Neuronal stem cell (in vitro differentiated cells): Measurements from ENCODE around the gene FLT3LG. TPM values are rescaled to one million over a fixed set of nuclear protein-coding genes. Genes with fewer than 3 reads are reported as not detected.

Experiments used
- DNase-seq: peaks from one replicate; pipeline ENCODE4 v3.0.0-alpha.2; 2013; ENCODE audit warnings: low spot score
- H2AFZ ChIP-seq: one replicate; pipeline ENCODE4 v1.6.1; 2013; ENCODE audit warnings: mild to moderate bottlenecking, low read length, inconsistent platforms
- H2AK5ac ChIP-seq: 2 replicates; pipeline ENCODE4 v1.6.1; 2013; ENCODE audit warnings: low read depth, mild to moderate bottlenecking, inconsistent platforms, low read length, moderate library complexity, mixed read lengths
- H2BK120ac ChIP-seq: 2 replicates; pipeline ENCODE4 v1.6.1; 2013; ENCODE audit warnings: low read depth, mild to moderate bottlenecking, inconsistent platforms, low read length, moderate library complexity, mixed read lengths
- H2BK12ac ChIP-seq: one replicate; pipeline ENCODE4 v1.6.1; 2013; ENCODE audit warnings: low read length, inconsistent platforms
- H2BK15ac ChIP-seq: 2 replicates; pipeline ENCODE4 v1.6.1; 2013; ENCODE audit warnings: mild to moderate bottlenecking, low read length, inconsistent platforms, mixed read lengths
- H2BK5ac ChIP-seq: one replicate; pipeline ENCODE4 v1.6.1; 2013; ENCODE audit warnings: inconsistent platforms, mild to moderate bottlenecking, low read length, moderate library complexity
- H3K14ac ChIP-seq: one replicate; pipeline ENCODE4 v1.6.1; 2013; ENCODE audit warnings: low read length, inconsistent platforms
- H3K18ac ChIP-seq: 2 replicates; pipeline ENCODE4 v1.6.1; 2013; ENCODE audit warnings: low read length, inconsistent platforms
- H3K23ac ChIP-seq: 2 replicates; pipeline ENCODE4 v1.6.1; 2013; ENCODE audit warnings: low read depth, mild to moderate bottlenecking, mixed read lengths, low read length, inconsistent platforms; ENCODE audit not compliant: poor library complexity
- H3K27ac ChIP-seq: replicated peaks from 3 replicates; pipeline ENCODE4 v1.5.1; 2013; ENCODE audit warnings: low read length, inconsistent platforms
- H3K27me3 ChIP-seq, 3 experiments: 2 replicates each; pipeline ENCODE4 v1.6.1; 2013; ENCODE audit warnings: low read length in 3 of 3, mild to moderate bottlenecking in 2 of 3, inconsistent platforms in 1 of 3, low read depth in 1 of 3, mixed read lengths in 1 of 3, moderate library complexity in 1 of 3; ENCODE audit not compliant: control insufficient read depth in 3 of 3, insufficient read depth in 3 of 3
- H3K36me3 ChIP-seq, 2 donors: replicated peaks in 1 of 2; 2 replicates each; pipeline ENCODE4 v1.6.1; 2013; ENCODE audit warnings: low read length in 2 of 2; ENCODE audit not compliant: control insufficient read depth in 2 of 2, insufficient read depth in 2 of 2
- H3K4ac ChIP-seq: 2 replicates; pipeline ENCODE4 v1.6.1; 2013; ENCODE audit warnings: inconsistent platforms, mild to moderate bottlenecking, low read length, moderate library complexity
- H3K4me1 ChIP-seq, 2 donors: 1 replicate in 1 of 2; 2 replicates in 1 of 2; pipeline ENCODE4 v1.6.1; 2013; ENCODE audit warnings: low read length in 2 of 2, low read depth in 1 of 2; ENCODE audit not compliant: control insufficient read depth in 2 of 2, insufficient read depth in 1 of 2
- H3K4me2 ChIP-seq: one replicate; pipeline ENCODE4 v1.6.1; 2013; ENCODE audit warnings: mild to moderate bottlenecking, low read length, inconsistent platforms; ENCODE audit not compliant: insufficient read depth, poor library complexity, severe bottlenecking
- H3K4me3 ChIP-seq, 2 donors: 2 replicates each; pipeline ENCODE4 v1.5.1; 2013; ENCODE audit warnings: low read length in 2 of 2, mild to moderate bottlenecking in 2 of 2, inconsistent platforms in 1 of 2, moderate library complexity in 1 of 2
- H3K79me1 ChIP-seq: one replicate; pipeline ENCODE4 v1.6.1; 2013; ENCODE audit warnings: low read depth, mild to moderate bottlenecking, inconsistent platforms, low read length, moderate library complexity
- H3K9ac ChIP-seq: one replicate; pipeline ENCODE4 v1.6.1; 2013; ENCODE audit warnings: mild to moderate bottlenecking, low read depth, low read length, inconsistent platforms; ENCODE audit not compliant: poor library complexity
- H3K9me3 ChIP-seq, 2 donors: replicated peaks in 1 of 2; 2 replicates each; pipeline versions ENCODE3 to v1.6.1; 2013; ENCODE audit warnings: low read length in 2 of 2, mild to moderate bottlenecking in 2 of 2, inconsistent platforms in 1 of 2, low read depth in 1 of 2, mixed read lengths in 1 of 2, moderate library complexity in 1 of 2; ENCODE audit not compliant: control insufficient read depth in 2 of 2, insufficient read depth in 1 of 2
- H4K8ac ChIP-seq: one replicate; pipeline ENCODE4 v1.6.1; 2013; ENCODE audit warnings: low read depth, mild to moderate bottlenecking, inconsistent platforms, low read length, moderate library complexity
- H4K91ac ChIP-seq: one replicate; pipeline ENCODE4 v1.6.1; 2013; ENCODE audit warnings: low read length, low read depth, mild to moderate bottlenecking, inconsistent platforms; ENCODE audit not compliant: poor library complexity
- WGBS, 2 donors: extraction: QIAGEN DNeasy Blood & Tissue Kit; methylation state at CpG; one replicate each; pipeline ENCODE4 v1.1.7; 2013; ENCODE audit warnings: missing lambda C conversion rate in 2 of 2, mixed read lengths in 1 of 2; ENCODE audit not compliant: insufficient read length in 2 of 2, insufficient replicate concordance in 1 of 2; ENCODE audit errors: extremely low coverage in 2 of 2; 5-methylcytosine and 5-hydroxymethylcytosine counted together
- small RNA-seq: library from polyadenylated mRNA; stranded (forward); fragments of <200 nt; extraction: miRNeasy Mini kit (QIAGEN cat#:217004); gene quantifications from one replicate; pipeline ENCODE3, GENCODE V24; 2013; ENCODE audit not compliant: insufficient read depth

Gene FLT3LG

GRCh38 chr19:49533551-49534488, 59.8 kb downstream of the FLT3LG start:
- no CpG with 5 or more reads among the region's 87 CpGs for WGBS, 2 donors
- H3K4me3 ChIP-seq, result peak overlapping the region; percentile 12 to 89

GRCh38 chr19:49534632-49535385, 60.8 kb downstream of the FLT3LG start:
- peaks cover 0 to 12% (median 0%) of the 10 kb centered on the region in 3 experiments for H3K27me3 ChIP-seq
- no peak overlapping the region for H2BK5ac ChIP-seq
- H2BK120ac ChIP-seq, result no peak overlapping the region
- H3K36me3 ChIP-seq, result peaks cover 7 to 37% of the 10 kb centered on the region in 2 donors
- no peak overlapping the region for H3K14ac ChIP-seq
- no CpG with 5 or more reads among the region's 8 CpGs for WGBS, 2 donors
- H4K91ac ChIP-seq, result no peak overlapping the region
- no peak overlapping the region for H2AFZ ChIP-seq
- H3K9me3 ChIP-seq, result no peaks in the 10 kb centered on the region
- DNase-seq, result no peak
- no peak overlapping the region for H3K18ac ChIP-seq
- H3K27ac ChIP-seq, result no peak overlapping the region
- no peak overlapping the region for H3K9ac ChIP-seq
- no peak overlapping the region for H3K4me2 ChIP-seq
- no peaks in the 10 kb centered on the region for H3K79me1 ChIP-seq
- no peak overlapping the region for H3K4me3 ChIP-seq
- H2BK12ac ChIP-seq, result no peak overlapping the region
- H3K23ac ChIP-seq, result no peak overlapping the region
- no peak overlapping the region for H3K4ac ChIP-seq
- no peak overlapping the region for H2AK5ac ChIP-seq
- peaks cover 4 to 7% of the 10 kb centered on the region in 2 donors for H3K4me1 ChIP-seq
- no peak overlapping the region for H2BK15ac ChIP-seq
- no peak overlapping the region for H4K8ac ChIP-seq

More at GRCh38 chr19:49533551-49534488, 59.8 kb downstream of the FLT3LG start:
- H3K79me1 ChIP-seq, result no peaks in the 10 kb centered on the region
- peak overlapping the region; percentile 100 for H3K4me2 ChIP-seq
- H2AFZ ChIP-seq, result peak overlapping the region; percentile 17
- no peak overlapping the region for H2BK120ac ChIP-seq
- H3K4ac ChIP-seq, result no peak overlapping the region
- H4K91ac ChIP-seq, result no peak overlapping the region
- peak overlapping the region; percentile 48 for H3K18ac ChIP-seq
- no peaks in the 10 kb centered on the region for H3K9me3 ChIP-seq
- H2BK5ac ChIP-seq, result no peak overlapping the region
- H4K8ac ChIP-seq, result no peak overlapping the region
- peak overlapping the region; percentile 98 for H3K23ac ChIP-seq
- peaks cover 0 to 12% (median 0%) of the 10 kb centered on the region in 3 experiments for H3K27me3 ChIP-seq
- H3K9ac ChIP-seq, result peak overlapping the region; percentile 90
- peak overlapping the region; percentile 14 for H2AK5ac ChIP-seq
- H3K4me1 ChIP-seq, result peaks cover 4 to 7% of the 10 kb centered on the region in 2 donors
- H3K36me3 ChIP-seq, result peaks cover 5 to 32% of the 10 kb centered on the region in 2 donors
- no peak overlapping the region for H2BK12ac ChIP-seq
- peak overlapping the region; percentile 47 for H3K14ac ChIP-seq
- H2BK15ac ChIP-seq, result no peak overlapping the region
- peak; percentile 71 for DNase-seq
- no peak overlapping the region for H3K27ac ChIP-seq

Small RNA genes within 50 kb of the gene (small RNA-seq; reads per million reads assigned to genes)
- gene COX6CP7 (not detected), gene MIR150 (3.9 reads per million, percentile 6 among the genes with 10 or more reads in this experiment), gene SNORD32A (not detected), gene SNORD33 (not detected), gene SNORD34 (not detected), gene SNORD35A (not detected), gene SNORD35B (not detected)
